ENCODE results near the gene PLXNA4. TPM values are rescaled to one million over a fixed set of nuclear protein-coding genes. Genes with fewer than 3 reads are reported as not detected.

PLXNA4 gene
- total RNA-seq, 1 experiment from 2014 or later, result 1.0 TPM

GRCh38 chr7:132462478-132462877, 113.8 kb downstream of the PLXNA4 start:
- no peaks in the 10 kb centered on the region for H3K4me1 ChIP-seq (replicated peaks; ENCODE audit: insufficient read depth)
- intact Hi-C loops (cut with micrococcal nuclease; ENCODE audit: unreplicated experiment), result no loop called here
- no peaks in the 10 kb centered on the region for H3K36me3 ChIP-seq (ENCODE audit: low read depth)
- BruUV-seq (replicated peaks), result no TSS peak
- H4K20me1 ChIP-seq (ENCODE audit: insufficient read depth), result no peaks in the 10 kb centered on the region
- H3K9me3 ChIP-seq (ENCODE audit: insufficient read depth, low read depth), result no peaks in the 10 kb centered on the region
- no peak overlapping the region for H3K4me3 ChIP-seq
- no peak overlapping the region for H3K27ac ChIP-seq
- ChIA-PET CTCF (no interaction called here), POLR2A (ENCODE audit: unreplicated experiment) (no interaction called here)
- TF ChIP-seq EZH2 (IDR thresholded peaks at IDR 0.05; ENCODE audit: low read depth) (no peak), CTCF (conservative IDR thresholded peaks at IDR 0.05) (no peak)
- H3K27me3 ChIP-seq (ENCODE audit: insufficient read depth, low read depth), result peaks cover 70% of the 10 kb centered on the region
- H3K4me2 ChIP-seq, result no peak overlapping the region
- no peak for DNase-seq
- no peaks in the 10 kb centered on the region for H3F3A ChIP-seq (ENCODE audit: insufficient read depth, low read depth)
- no peaks in the 10 kb centered on the region for H3K79me2 ChIP-seq (ENCODE audit: low read depth)
- H3K9me2 ChIP-seq (ENCODE audit: insufficient read depth), result no peaks in the 10 kb centered on the region
- no peak overlapping the region for H2AFZ ChIP-seq

GRCh38 chr7:132461032-132461592, 115.2 kb downstream of the PLXNA4 start:
- H3K27ac ChIP-seq, result no peak overlapping the region
- DNase-seq, result no peak
- peaks cover 71% of the 10 kb centered on the region for H3K27me3 ChIP-seq (ENCODE audit: insufficient read depth, low read depth)
- H4K20me1 ChIP-seq (ENCODE audit: insufficient read depth), result no peaks in the 10 kb centered on the region
- POLR2A ChIA-PET (ENCODE audit: unreplicated experiment), result no interaction called here
- H3K4me1 ChIP-seq (replicated peaks; ENCODE audit: insufficient read depth), result no peaks in the 10 kb centered on the region
- H3K4me2 ChIP-seq, result no peak overlapping the region
- H3K4me3 ChIP-seq, result no peak overlapping the region
- CTCF ChIA-PET, result no interaction called here
- intact Hi-C loops (cut with micrococcal nuclease; ENCODE audit: unreplicated experiment), result no loop called here
- H3K9me3 ChIP-seq (ENCODE audit: insufficient read depth, low read depth), result no peaks in the 10 kb centered on the region
- no peaks in the 10 kb centered on the region for H3F3A ChIP-seq (ENCODE audit: insufficient read depth, low read depth)
- H2AFZ ChIP-seq, result no peak overlapping the region
- no peaks in the 10 kb centered on the region for H3K9me2 ChIP-seq (ENCODE audit: insufficient read depth)
- no peaks in the 10 kb centered on the region for H3K36me3 ChIP-seq (ENCODE audit: low read depth)
- no TSS peak for BruUV-seq (replicated peaks)
- TF ChIP-seq CTCF (conservative IDR thresholded peaks at IDR 0.05), result no peak
- H3K79me2 ChIP-seq (ENCODE audit: low read depth), result no peaks in the 10 kb centered on the region

GRCh38 chr7:132458729-132459128, 117.5 kb downstream of the PLXNA4 start:
- H3K27me3 ChIP-seq (ENCODE audit: insufficient read depth, low read depth), result peaks cover 77% of the 10 kb centered on the region
- no peaks in the 10 kb centered on the region for H3K9me2 ChIP-seq (ENCODE audit: insufficient read depth)
- DNase-seq, result no peak
- intact Hi-C loops (cut with micrococcal nuclease; ENCODE audit: unreplicated experiment), result no loop called here
- ChIA-PET CTCF (no interaction called here), POLR2A (ENCODE audit: unreplicated experiment) (no interaction called here)
- no TSS peak for BruUV-seq (replicated peaks)
- TF ChIP-seq CTCF (conservative IDR thresholded peaks at IDR 0.05) (no peak), EZH2 (IDR thresholded peaks at IDR 0.05; ENCODE audit: low read depth) (no peak)
- no peak overlapping the region for H3K4me2 ChIP-seq
- H3K36me3 ChIP-seq (ENCODE audit: low read depth), result no peaks in the 10 kb centered on the region
- no peaks in the 10 kb centered on the region for H3F3A ChIP-seq (ENCODE audit: insufficient read depth, low read depth)
- H3K79me2 ChIP-seq (ENCODE audit: low read depth), result no peaks in the 10 kb centered on the region
- no peak overlapping the region for H3K4me3 ChIP-seq
- no peak overlapping the region for H3K27ac ChIP-seq
- no peaks in the 10 kb centered on the region for H3K4me1 ChIP-seq (replicated peaks; ENCODE audit: insufficient read depth)
- no peaks in the 10 kb centered on the region for H4K20me1 ChIP-seq (ENCODE audit: insufficient read depth)
- H3K9me3 ChIP-seq (ENCODE audit: insufficient read depth, low read depth), result no peaks in the 10 kb centered on the region
- no peak overlapping the region for H2AFZ ChIP-seq

Data from PC-9 (cell line).